ENCODE data around the gene CD274.
"Not testable (repeated sequence)": the region's sequence is repeated elsewhere in the genome, so short reads cannot be mapped to it uniquely, and the experiment has no call there.

CD274 gene

DNA sequence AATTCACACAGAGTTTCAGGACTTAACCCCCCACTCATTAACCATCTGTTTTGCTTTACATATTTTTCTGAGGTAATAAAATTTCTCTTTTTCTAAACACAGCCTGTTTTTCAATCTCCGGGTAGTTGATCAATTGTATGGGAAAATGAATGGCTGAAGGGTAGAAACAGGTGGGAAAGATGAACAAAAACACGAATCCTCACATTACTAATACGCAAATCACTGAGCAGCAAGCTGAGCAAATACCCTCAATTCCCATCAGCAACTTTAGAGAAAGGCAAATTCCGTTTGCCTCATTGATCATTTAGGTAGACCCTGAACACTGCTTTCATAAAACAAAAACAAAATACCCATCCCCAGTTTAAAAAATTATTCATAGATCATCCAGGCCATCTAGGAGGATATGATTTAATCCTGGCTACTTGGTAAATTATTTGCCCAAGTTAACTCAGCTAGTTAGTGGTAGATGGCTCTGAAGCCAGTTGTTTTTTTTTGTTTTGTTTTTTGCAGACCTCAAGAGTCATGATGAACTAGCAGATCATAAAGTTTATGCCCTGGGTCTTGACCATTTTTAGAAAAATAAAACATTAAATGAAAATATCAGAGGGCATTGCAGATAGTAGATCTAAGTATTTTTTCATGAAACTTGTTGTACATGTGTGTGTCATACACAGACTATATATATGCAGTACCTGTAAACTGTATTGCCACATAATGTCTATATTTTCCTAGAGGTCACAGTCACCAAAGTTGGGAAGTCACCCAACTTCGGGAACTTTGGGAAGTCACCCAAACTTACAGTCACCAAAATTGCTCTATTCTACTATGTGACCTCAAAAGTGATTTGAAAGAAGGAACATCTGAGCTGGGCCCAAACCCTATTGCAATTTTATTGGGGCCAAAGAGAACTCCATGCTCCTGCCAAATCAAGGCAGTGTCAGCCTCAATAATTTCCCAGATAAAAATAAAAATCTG is 1.6 kb upstream of the CD274 start:
- DNase-seq, result no peak
- no peak for TF ChIP-seq GATA1 (IDR thresholded peaks at IDR 0.05; ENCODE audit: low read depth, low read length)

- DNase-seq, result peak in 1 of 2 experiments; percentile 41
- TF ChIP-seq POLR2A (IDR thresholded peaks at IDR 0.05; ENCODE audit: low read length), result no peak
- TF ChIP-seq GATA1 (IDR thresholded peaks at IDR 0.05; ENCODE audit: low read depth, low read length), result no peak
Observed at GRCh38 chr9:5449521-5450358, 602 bp upstream of the CD274 start.

DNA sequence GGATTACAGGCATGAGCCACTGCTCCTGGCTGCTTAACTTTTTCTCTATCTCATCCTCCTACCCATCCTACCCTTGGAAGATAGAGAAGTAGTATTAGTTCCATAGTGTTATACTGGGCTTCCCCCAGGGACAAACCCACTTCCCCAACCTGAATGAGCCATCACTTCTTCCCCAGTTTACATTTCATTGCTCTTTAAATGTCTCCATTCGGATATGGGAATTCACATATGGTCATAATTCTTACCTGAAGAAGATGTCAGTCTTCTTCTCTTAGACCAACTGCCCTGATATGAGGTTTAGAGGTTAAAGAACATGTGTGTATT is 1.9 kb downstream of the CD274 start:
- TF ChIP-seq GATA1 (IDR thresholded peaks at IDR 0.05; ENCODE audit: low read depth, low read length) (no peak), POLR2A (IDR thresholded peaks at IDR 0.05; ENCODE audit: low read length) (no peak)
- no peak for DNase-seq

- TF ChIP-seq GATA1 (IDR thresholded peaks at IDR 0.05; ENCODE audit: low read depth, low read length) (no peak), POLR2A (IDR thresholded peaks at IDR 0.05; ENCODE audit: low read length) (no peak)
- DNase-seq, result peak; percentile 8 to 21
Observed at GRCh38 chr9:5453004-5453403, 2.7 kb downstream of the CD274 start.

DNA sequence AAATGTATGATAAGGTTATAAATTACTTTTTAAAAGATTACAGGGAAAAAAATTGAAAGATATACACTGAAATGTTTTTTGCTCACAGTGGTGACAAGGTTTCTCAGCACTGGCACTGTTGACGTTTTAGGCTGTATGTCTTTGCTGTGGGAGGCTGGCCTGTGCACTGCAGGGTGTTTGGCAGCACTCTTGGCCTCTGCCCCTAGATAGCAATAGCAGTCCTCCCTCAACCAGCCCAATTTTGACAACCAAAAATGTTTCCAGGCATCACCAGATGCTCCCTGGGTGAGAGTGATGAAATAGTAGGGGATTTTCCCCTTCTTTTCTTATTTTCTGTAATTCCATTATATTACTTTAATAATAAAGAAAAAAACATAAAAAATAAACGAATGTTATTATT is 3.3 kb downstream of the CD274 start:
- TF ChIP-seq GATA1 (IDR thresholded peaks at IDR 0.05; ENCODE audit: low read depth, low read length) (no peak), POLR2A (IDR thresholded peaks at IDR 0.05; ENCODE audit: low read length) (peak; percentile 29)
- DNase-seq, result peak in 1 of 2 experiments; percentile 16

GRCh38 chr9:5455181-5455580 is 4.8 kb downstream of the CD274 start:
- DNase-seq, result peak in 1 of 2 experiments; percentile 7
- no peak for TF ChIP-seq POLR2A (IDR thresholded peaks at IDR 0.05; ENCODE audit: low read length)
- no peak for TF ChIP-seq GATA1 (IDR thresholded peaks at IDR 0.05; ENCODE audit: low read depth, low read length)

GRCh38 chr9:5459289-5459829 is 9.0 kb downstream of the CD274 start:
- DNase-seq, result peak in 1 of 2 experiments; percentile 13
- TF ChIP-seq GATA1 (IDR thresholded peaks at IDR 0.05; ENCODE audit: low read depth, low read length) (no peak), POLR2A (IDR thresholded peaks at IDR 0.05; ENCODE audit: low read length) (no peak)

DNA sequence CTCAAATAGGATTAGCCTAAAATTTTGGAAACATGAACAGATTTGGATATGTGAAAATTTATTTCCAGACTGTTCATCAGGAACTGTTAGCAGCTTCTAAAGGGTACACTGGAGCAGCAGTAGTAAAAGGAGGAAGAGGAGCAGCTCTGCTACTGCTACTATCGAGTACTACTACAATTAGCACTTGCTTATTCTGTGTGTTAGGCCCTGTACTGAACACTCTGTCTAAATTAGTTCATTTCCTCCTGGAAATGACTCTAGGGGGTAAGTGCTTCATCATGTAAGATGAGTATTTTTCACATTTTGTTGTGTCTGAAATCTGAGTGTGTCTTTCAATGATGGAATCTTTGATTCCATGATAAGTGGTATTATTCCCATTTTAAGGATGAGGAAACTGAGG is 9.8 kb downstream of the CD274 start:
- DNase-seq, result no peak
- no peak for TF ChIP-seq POLR2A (IDR thresholded peaks at IDR 0.05; ENCODE audit: low read length)

DNA sequence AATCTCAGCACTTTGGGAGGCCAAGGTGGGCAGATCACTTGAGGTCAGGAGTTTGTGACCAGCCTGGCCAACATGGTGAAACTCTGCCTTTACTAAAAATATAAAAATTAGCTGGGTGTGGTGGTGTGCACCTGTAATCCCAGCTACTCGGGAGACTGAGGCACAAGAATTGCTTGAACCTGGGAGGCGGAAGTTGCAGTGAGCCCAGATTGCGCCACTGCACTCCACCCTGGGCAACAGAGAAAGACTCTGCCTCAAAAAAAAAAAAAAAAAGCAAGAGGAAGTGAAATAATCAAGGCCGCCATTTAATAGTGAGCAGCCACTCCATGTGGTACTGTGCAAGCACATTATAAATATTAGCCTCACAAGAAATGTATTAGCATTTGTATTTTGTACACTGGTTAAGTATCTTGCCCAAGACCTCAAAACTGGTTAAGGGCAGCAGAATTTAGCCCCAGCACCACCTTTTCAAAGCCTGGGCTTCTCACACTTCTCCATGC is 14.5 kb downstream of the CD274 start:
- DNase-seq, result not testable (repeated sequence)

- TF ChIP-seq GATA1 (IDR thresholded peaks at IDR 0.05; ENCODE audit: low read depth, low read length), result no peak
- TF ChIP-seq POLR2A (IDR thresholded peaks at IDR 0.05; ENCODE audit: low read length), result no peak
- no peak for DNase-seq
Observed at GRCh38 chr9:5466005-5466404, 15.7 kb downstream of the CD274 start.

- TF ChIP-seq POLR2A (IDR thresholded peaks at IDR 0.05; ENCODE audit: low read length) (no peak), GATA1 (IDR thresholded peaks at IDR 0.05; ENCODE audit: low read depth, low read length) (no peak)
Observed at GRCh38 chr9:5466766-5467165, 16.4 kb downstream of the CD274 start.

GRCh38 chr9:5468850-5469249 is 18.5 kb downstream of the CD274 start:
- DNase-seq, result no peak
- TF ChIP-seq POLR2A (IDR thresholded peaks at IDR 0.05; ENCODE audit: low read length) (no peak), GATA1 (IDR thresholded peaks at IDR 0.05; ENCODE audit: low read depth, low read length) (no peak)

More at GRCh38 chr9:5466766-5467165, 16.4 kb downstream of the CD274 start:
- no peak for DNase-seq

DNA sequence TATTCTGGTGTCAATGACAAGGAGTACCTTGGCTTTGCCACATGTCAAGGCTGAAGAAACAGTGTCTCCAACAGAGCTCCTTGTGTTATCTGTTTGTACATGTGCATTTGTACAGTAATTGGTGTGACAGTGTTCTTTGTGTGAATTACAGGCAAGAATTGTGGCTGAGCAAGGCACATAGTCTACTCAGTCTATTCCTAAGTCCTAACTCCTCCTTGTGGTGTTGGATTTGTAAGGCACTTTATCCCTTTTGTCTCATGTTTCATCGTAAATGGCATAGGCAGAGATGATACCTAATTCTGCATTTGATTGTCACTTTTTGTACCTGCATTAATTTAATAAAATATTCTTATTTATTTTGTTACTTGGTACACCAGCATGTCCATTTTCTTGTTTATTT is 19.8 kb downstream of the CD274 start:
- no peak for TF ChIP-seq GATA1 (IDR thresholded peaks at IDR 0.05; ENCODE audit: low read depth, low read length)
- TF ChIP-seq POLR2A (IDR thresholded peaks at IDR 0.05; ENCODE audit: low read length), result no peak

DNA sequence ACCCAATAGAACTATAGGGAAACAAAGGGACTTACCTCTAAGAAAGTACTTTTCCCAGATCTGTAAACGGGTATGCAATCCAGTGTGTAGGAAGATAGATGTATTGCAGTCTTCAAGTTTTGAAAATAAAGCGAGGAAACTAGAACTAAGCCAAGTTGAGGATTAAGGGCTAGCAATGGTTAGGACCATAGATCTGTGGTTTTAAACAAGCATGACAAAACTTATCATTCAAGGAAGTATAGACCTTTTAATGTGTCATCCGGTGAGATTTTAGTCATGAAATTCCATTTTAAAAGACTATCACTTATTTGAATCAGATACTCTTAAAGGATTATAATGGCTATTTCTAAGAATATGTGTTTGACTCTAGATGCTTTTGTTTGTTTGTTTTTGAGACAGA is 20.5 kb downstream of the CD274 start:
- DNase-seq, result no peak
- TF ChIP-seq POLR2A (IDR thresholded peaks at IDR 0.05; ENCODE audit: low read length) (no peak), GATA1 (IDR thresholded peaks at IDR 0.05; ENCODE audit: low read depth, low read length) (no peak)

More for the DNA sequence above, 19.8 kb downstream of the CD274 start:
- no peak for DNase-seq

GRCh38 chr9:5475611-5476010 is 25.3 kb downstream of the CD274 start:
- DNase-seq, result not testable (repeated sequence)
